ENCODE data around the gene CCNK.

The CCNK gene

DNA sequence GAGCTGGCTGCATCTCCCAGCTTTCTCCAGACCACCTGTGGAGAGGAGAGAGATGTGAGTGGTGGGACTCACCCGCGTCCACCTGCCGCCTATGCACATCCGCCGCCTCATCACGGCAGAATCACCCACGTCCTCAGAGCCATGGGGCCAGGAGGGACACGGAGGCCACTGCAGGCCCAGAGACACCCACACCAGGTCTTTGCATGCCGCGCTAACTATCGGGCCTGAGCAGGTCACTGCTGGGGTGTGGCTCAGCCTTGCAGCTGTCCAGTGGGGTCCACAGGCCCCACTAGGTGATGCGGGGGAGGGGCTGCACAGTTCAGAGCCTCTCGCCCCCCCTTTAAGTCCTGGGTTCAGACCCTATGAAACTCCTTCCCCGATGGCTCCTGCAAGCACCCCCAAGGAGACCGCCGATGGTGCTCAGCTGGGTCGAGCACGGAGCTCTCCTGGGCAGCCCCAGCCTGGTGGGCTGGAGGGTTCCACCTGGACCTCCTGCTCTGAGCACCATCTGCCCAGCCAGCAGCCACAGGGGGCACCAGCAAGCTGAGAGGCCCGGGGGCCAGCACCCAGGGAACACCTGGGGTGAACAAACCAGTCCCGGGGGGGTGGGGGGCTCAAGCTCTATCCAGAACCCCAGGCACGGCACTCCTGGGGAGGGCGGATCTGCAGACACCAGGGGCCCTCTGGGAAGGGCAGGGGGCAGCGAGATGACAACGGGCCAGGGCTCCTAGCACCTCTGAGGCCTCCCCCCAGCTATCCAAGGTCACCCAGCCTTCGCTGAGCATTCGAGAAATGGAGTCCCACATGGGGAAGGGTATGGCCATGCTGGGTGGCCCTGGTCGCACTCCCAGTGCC, 34.3 kb downstream of the CCNK start:
- H3K4me3 ChIP-seq, result no peak overlapping the region
- in situ Hi-C loops (cut with MboI; ENCODE audit: low sequenced_read_pairs), result no loop called here
- H3K36me3 ChIP-seq (replicated peaks), result peaks cover 19% of the 10 kb centered on the region
- no peaks in the 10 kb centered on the region for H3K27me3 ChIP-seq (ENCODE audit: low read depth)
- H3K4me1 ChIP-seq, result no peaks in the 10 kb centered on the region
- H3K9me3 ChIP-seq, result no peaks in the 10 kb centered on the region
- DNase-seq (ENCODE audit: low spot score in 2 of 2), result peak in 1 of 2 experiments; percentile 6

DNA sequence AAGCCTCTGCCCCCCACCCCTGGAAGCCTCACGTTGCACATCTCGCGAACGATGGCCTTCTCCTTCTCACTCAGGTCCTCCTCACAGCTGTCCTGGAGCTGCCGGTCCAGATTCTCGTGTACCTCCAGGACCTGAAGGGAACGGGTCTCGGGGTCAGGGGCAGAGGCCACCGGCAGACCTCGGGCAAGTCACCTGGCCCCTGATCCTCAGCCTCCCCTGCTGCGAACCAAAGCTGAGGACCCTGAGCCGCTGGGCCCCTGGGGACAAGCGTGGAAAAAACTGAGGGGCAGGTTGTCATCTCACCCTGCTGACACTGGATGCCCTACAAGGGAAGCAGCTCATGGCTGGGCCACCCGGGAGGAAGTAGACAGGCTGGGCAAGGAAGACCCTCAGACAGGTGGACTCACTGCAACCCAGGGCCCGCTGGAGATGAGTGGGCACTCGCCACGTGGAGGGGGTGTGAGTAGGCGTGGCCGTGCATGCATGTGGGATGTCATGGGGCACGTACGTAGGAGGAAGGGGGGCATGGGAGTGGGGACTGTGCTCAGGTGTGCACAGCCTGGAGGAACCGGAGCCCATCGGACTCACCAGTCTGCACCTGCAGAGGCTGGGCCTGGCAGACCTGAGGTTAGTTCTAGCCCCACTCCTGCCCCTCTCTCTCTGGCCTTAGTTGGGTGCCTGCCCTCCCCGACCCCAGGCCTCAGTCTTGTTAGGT, 35.1 kb downstream of the CCNK start:
- Histone ChIP-seq H3K27me3 (ENCODE audit: low read depth) (no peaks in the 10 kb centered on the region), H3K4me3 (no peak overlapping the region), H3K9me3 (no peaks in the 10 kb centered on the region), H3K36me3 (replicated peaks) (peaks cover 22% of the 10 kb centered on the region), H3K4me1 (no peaks in the 10 kb centered on the region)
- peak in 1 of 2 experiments; percentile 7 for DNase-seq (ENCODE audit: low spot score in 2 of 2)
- in situ Hi-C loops (cut with MboI; ENCODE audit: low sequenced_read_pairs), result no loop called here

DNA sequence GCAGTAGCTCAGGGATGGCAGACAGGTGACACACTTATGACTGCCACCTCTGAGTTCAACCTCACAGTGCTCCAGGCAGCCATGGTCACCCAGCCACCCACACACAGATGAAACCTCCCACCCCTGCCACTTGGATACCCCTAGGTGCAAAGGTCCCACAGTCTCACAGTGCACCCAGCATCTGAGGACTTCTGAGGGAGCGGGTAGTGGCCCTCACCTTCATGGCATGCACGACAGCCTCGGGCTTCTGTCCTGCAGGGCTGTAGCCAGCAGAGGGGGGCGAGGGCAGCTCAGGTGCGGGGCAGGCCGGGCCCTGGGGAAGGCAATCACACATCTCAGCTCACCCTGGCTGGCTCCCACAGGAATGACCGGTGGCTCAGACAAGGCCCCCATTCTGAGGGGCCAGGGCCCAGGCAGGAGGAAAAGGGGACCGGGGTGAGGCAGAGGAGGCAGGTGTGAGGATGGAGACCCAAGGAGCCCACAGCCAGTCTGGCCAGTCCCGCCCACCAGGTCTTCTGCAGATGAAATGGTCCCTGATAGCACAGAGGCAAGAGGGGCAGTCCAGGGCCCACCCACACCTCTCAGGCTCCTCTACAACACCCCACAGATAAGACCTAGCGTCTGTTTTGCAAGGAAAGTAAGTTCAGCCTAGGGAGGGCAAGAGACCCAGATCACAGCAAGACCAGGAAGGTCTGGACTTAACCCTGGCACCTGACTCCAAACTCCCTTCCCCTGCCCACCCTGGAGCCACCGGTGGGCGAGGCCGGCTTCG, 35.8 kb downstream of the CCNK start:
- no peaks in the 10 kb centered on the region for H3K27me3 ChIP-seq (ENCODE audit: low read depth)
- in situ Hi-C loops (cut with MboI; ENCODE audit: low sequenced_read_pairs), result no loop called here
- peaks cover 18% of the 10 kb centered on the region for H3K36me3 ChIP-seq (replicated peaks)
- no peaks in the 10 kb centered on the region for H3K4me1 ChIP-seq
- H3K9me3 ChIP-seq, result no peaks in the 10 kb centered on the region
- no peak overlapping the region for H3K4me3 ChIP-seq
- peak in 1 of 2 experiments; percentile 6 for DNase-seq (ENCODE audit: low spot score in 2 of 2)

DNA sequence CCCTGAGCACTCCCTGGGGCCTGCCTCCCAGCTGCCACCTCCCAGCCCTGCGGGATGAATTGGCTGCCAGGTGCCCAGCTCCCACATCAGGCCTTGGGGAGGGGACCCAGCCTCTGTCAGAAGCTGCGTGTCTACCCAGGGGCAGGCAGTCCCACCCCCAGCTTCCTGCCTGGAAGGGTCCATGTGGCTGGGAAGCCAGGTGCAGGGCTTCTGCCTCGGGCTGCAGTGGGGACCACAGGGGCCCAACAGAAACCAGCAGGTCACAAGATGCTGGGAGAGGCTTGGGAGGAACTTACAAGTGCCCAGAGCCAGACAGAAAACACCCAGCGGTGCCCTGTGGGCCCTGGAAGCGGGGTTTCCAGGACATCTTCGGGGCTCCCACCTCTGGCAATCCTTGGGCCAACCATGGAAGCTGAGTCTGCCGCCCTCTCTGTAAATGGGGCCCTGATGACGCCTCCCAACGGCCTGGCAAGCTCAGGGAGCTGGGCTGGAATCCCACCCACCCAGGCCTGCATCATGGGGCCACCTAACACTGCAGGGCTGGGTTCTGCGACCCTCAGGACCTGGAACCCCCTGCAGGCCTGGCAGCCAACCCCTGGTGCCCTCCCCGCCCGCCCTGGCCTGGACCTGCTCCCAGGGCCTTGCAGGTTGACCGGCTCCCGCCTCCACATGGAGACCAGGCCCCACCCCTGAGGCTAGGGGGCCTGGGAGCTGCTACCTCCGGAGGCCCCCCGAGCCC, 36.6 kb downstream of the CCNK start:
- H3K4me3 ChIP-seq, result no peak overlapping the region
- no peak for DNase-seq (ENCODE audit: low spot score in 2 of 2)
- peaks cover 3% of the 10 kb centered on the region for H3K4me1 ChIP-seq
- H3K9me3 ChIP-seq, result no peaks in the 10 kb centered on the region
- peaks cover 16% of the 10 kb centered on the region for H3K36me3 ChIP-seq (replicated peaks)
- H3K27me3 ChIP-seq (ENCODE audit: low read depth), result no peaks in the 10 kb centered on the region
- in situ Hi-C loops (cut with MboI; ENCODE audit: low sequenced_read_pairs), result no loop called here

DNA sequence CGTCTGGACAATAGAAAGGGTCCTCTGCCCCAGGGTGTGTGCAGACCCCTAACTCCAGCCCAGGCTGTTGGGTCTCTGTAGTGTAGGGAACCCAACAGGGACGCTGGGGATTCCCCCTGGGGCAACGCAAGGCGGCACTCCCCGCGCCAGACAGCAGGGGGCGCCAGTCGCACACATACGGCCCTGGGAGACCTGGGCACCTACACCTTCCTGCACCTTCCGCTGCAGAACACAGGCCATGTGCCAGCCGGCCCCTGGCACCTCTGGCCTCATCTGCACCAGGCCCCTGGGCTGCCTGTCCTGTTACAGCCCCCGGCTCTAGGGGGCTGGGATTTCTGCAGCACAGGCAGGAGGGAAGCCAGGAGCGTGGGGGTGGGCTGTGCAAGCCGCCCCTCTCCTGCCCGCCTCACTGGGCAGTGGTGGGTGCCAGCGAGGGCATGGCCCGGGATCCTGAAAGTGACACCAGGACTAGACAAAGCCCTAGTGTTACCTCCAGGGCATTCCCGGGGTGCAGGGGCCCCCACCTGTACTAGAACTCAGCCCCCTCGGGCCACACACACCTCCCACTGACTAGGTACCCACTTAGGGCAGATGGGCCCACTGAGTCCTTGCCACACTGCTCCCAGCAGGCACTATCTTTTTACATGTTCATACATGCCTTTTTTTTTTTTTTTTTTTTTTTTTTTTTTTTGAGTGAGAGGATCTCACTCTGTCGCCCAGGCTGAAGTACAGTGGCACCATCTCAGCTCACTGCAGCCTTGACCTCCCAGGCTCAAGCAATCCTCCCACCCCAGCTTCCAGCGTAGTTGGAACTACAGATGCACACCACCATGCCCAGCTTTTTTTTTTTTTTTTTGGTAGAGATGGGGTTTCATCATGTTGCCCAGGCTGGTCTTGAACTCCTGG, 37.5 kb downstream of the CCNK start:
- H3K27me3 ChIP-seq (ENCODE audit: low read depth), result no peaks in the 10 kb centered on the region
- no peaks in the 10 kb centered on the region for H3K9me3 ChIP-seq
- H3K4me3 ChIP-seq, result no peak overlapping the region
- H3K36me3 ChIP-seq (replicated peaks), result peaks cover 15% of the 10 kb centered on the region
- H3K4me1 ChIP-seq, result peaks cover 11% of the 10 kb centered on the region
- in situ Hi-C loops (cut with MboI; ENCODE audit: low sequenced_read_pairs), result no loop called here
- peak; percentile 38 to 83 for DNase-seq (ENCODE audit: low spot score in 2 of 2)

DNA sequence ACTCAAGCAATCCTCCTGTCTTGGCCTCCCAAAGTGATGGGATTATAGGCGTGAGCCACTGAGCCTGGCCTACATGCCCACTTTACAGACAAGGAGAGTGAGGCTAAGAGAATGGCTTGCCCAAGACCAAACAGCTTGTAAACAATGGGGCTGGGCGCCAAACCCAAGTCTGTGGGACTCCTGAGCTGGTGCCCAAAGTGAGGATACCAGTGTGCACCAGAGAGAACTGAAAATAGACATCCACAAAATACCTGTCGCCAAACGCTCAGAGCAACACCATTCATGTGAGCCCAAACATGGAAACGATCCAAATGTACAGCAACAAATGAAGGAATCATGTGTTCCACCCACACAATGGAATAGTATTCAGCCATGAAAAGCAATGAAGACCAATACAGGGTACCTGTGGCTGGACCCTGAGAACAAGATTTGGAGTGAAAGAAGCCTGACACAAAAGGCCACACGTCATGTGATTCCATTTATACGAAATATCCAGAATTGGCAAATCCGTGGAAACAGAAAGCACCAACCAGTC, 38.2 kb downstream of the CCNK start:
- Histone ChIP-seq H3K36me3 (replicated peaks) (peaks cover 12% of the 10 kb centered on the region), H3K27me3 (ENCODE audit: low read depth) (no peaks in the 10 kb centered on the region), H3K4me3 (no peak overlapping the region), H3K9me3 (no peaks in the 10 kb centered on the region), H3K4me1 (peaks cover 18% of the 10 kb centered on the region)
- in situ Hi-C loops (cut with MboI; ENCODE audit: low sequenced_read_pairs), result no loop called here
- DNase-seq (ENCODE audit: low spot score in 2 of 2), result no peak

DNA sequence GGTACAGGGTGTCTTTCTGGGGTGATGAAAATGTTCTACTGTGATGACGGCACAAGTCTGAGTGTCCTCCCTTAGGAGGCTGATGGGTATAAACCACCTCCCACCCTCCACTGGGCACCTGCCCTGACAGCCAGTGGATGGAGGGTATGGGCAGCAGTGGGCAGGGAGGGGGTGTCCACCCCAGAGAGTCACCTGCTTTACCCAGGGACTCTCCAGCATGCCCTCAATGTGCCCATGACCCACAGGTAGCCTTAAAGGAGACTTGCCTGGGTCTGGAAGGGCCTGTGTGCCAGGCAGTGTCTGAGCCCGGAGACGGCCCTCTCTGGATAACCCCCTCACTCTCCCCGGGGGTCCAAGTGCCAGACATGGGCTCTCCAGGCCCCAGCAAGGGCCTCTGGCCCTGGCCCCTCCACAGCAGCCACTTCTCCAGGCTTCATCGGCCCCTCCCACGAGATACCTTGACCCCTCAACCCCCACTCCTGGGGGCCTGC, 38.8 kb downstream of the CCNK start:
- H3K4me3 ChIP-seq, result no peak overlapping the region
- peaks cover 8% of the 10 kb centered on the region for H3K36me3 ChIP-seq (replicated peaks)
- H3K4me1 ChIP-seq, result peaks cover 23% of the 10 kb centered on the region
- in situ Hi-C loops (cut with MboI; ENCODE audit: low sequenced_read_pairs), result loop anchor here (5.0 to 10.0 kb wide), 2 partner anchors 107 to 365 kb away; no protein-coding TSS in a partner anchor
- no peaks in the 10 kb centered on the region for H3K27me3 ChIP-seq (ENCODE audit: low read depth)
- H3K9me3 ChIP-seq, result no peaks in the 10 kb centered on the region
- no peak for DNase-seq (ENCODE audit: low spot score in 2 of 2)

DNA sequence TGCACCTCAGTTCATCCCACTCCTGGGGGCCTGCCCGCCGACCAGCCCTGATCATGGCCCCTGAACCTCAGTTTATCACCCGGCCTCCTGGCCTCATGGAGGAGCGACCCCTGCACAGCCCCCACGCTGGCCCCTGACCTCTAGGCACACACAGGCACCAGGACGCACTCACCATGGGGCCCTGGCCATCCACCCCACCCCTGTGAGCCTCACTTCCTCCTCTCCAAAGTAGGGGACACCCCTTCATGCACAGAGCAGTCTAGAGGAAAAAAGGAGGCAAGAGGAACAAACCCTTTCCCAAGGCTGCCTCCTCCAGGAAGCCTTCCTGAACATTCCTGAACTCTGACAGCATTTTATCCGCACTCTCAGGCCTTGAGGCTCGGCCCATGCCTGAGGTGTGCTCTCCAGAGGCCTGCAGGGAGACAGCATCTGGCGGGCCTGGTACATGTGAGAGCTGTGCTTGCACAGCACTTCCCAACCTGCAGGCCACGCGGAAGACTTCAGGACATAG, 39.4 kb downstream of the CCNK start:
- H3K4me1 ChIP-seq, result peaks cover 29% of the 10 kb centered on the region
- H3K4me3 ChIP-seq, result no peak overlapping the region
- H3K27me3 ChIP-seq (ENCODE audit: low read depth), result no peaks in the 10 kb centered on the region
- no peak for DNase-seq (ENCODE audit: low spot score in 2 of 2)
- in situ Hi-C loops (cut with MboI; ENCODE audit: low sequenced_read_pairs), result loop anchor here (5.0 to 10.0 kb wide), 2 partner anchors 107 to 364 kb away; no protein-coding TSS in a partner anchor
- H3K9me3 ChIP-seq, result no peaks in the 10 kb centered on the region
- H3K36me3 ChIP-seq (replicated peaks), result 0 out of 2 replicates have a peak, but pooled peaks cover 4% of the 10 kb centered on the region

DNA sequence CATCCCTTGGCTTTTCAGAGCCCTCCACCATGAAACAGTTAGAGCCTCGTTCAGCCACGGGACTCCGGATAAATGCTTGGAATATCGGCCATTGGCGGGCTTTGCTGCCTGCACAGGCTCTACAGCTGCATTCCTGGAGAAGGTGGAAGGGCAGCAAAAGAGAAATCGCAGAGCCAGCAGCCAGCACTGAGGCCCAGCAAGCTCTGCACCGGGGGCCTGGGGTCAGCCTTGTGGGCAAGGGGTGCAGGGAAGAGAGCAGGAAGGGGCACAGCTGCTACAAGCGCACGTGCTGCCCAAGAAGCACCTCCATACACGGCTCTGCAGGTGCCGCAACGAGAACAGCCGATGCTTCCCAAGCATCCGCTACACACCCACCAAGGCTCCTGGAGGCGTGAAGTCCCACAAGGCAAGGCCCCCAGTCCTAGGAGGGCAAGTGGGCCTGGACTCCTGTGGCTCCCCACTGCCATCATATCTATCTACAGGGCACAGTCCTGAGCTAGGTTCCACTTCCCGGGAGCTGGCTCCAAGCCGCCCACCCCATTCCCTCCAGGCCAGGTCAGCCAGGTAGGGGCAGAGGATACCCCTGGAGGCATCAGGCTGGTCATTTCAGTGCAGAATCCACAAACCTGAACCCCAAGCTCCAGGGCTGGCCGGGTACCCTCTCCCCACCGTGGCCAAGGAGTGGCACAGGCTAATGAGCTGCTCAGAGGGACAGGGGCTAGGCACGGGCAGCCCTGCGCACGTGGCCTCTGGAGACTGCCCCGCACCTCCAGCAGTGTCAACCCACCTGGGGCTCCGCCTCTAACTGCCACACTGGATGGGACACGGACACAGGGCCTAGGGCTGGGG, 40.2 kb downstream of the CCNK start:
- Histone ChIP-seq H3K4me3 (no peak overlapping the region), H3K9me3 (no peaks in the 10 kb centered on the region), H3K36me3 (replicated peaks) (0 out of 2 replicates have a peak, but pooled peaks cover 4% of the 10 kb centered on the region), H3K4me1 (peaks cover 29% of the 10 kb centered on the region), H3K27me3 (ENCODE audit: low read depth) (no peaks in the 10 kb centered on the region)
- in situ Hi-C loops (cut with MboI; ENCODE audit: low sequenced_read_pairs), result loop anchor here (5.0 to 10.0 kb wide), 2 partner anchors 106 to 363 kb away; no protein-coding TSS in a partner anchor
- DNase-seq (ENCODE audit: low spot score in 2 of 2), result no peak

DNA sequence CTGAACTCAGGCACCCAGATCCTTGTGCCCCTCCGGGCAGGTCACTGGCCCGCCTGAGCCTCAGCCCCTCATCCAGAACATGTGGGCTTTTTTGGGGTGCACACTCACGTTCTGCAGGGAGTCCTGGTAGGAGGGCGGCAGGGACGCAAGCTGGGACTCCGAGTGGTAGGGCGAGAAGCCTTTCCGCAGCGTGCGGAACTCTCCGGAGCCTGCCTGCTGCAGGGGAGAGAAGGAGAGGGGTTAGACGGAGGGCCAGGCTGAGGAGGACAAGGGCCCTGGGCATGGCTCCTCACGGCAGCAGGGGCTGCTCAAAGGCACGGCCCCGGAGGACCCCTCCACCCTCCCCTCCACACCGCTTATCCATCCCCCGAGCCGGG, 40.8 kb downstream of the CCNK start:
- 0 out of 2 replicates have a peak, but pooled peaks cover 4% of the 10 kb centered on the region for H3K36me3 ChIP-seq (replicated peaks)
- H3K4me3 ChIP-seq, result no peak overlapping the region
- DNase-seq (ENCODE audit: low spot score in 2 of 2), result no peak
- peaks cover 29% of the 10 kb centered on the region for H3K4me1 ChIP-seq
- in situ Hi-C loops (cut with MboI; ENCODE audit: low sequenced_read_pairs), result loop anchor here (5.0 to 10.0 kb wide), 2 partner anchors 105 to 363 kb away; no protein-coding TSS in a partner anchor
- H3K9me3 ChIP-seq, result no peaks in the 10 kb centered on the region
- no peaks in the 10 kb centered on the region for H3K27me3 ChIP-seq (ENCODE audit: low read depth)

DNA sequence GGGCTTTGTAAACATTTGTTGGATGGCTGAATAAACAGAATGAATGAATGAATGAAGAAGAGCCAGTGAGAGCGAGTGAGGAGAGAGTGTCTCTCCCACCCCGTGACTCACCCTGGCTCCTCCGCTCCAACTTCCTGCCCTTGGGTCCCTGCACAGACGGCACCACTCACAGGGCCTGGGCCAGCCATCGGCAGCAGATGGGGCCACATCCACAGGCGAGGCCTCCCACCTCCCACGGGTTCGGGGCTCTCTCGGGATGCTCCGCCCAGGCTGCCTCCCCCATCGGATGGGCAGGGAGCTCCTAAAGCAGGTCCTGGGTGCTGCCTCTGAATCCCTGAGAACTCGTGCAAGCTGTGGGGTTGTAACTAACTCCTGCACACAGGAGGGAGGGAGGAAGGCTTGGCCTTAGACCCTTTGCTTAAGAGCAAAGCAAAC, 41.3 kb downstream of the CCNK start:
- DNase-seq (ENCODE audit: low spot score in 2 of 2), result peak in 1 of 2 experiments; percentile 36
- H3K4me1 ChIP-seq, result peaks cover 29% of the 10 kb centered on the region

More for the DNA sequence above, 41.3 kb downstream of the CCNK start:
- H3K9me3 ChIP-seq, result no peaks in the 10 kb centered on the region
- 0 out of 2 replicates have a peak, but pooled peaks cover 4% of the 10 kb centered on the region for H3K36me3 ChIP-seq (replicated peaks)
- in situ Hi-C loops (cut with MboI; ENCODE audit: low sequenced_read_pairs), result loop anchor here (5.0 to 10.0 kb wide), 2 partner anchors 105 to 362 kb away; no protein-coding TSS in a partner anchor
- H3K27me3 ChIP-seq (ENCODE audit: low read depth), result no peaks in the 10 kb centered on the region
- H3K4me3 ChIP-seq, result no peak overlapping the region

All from HAP-1 (cell line).